Right ventricle myocardium inferior (tissue), 1 donor: ENCODE measurements around the gene MRPS24. TPM values are rescaled to one million over a fixed set of nuclear protein-coding genes. Genes with fewer than 3 reads are reported as not detected.
"Not testable (repeated sequence)": the region's sequence is repeated elsewhere in the genome, so short reads cannot be mapped to it uniquely, and the experiment has no call there.

Source experiments
- ATAC-seq: fragments of 200-7000 bp; cut with Tn5 transposase; one replicate; pipeline ENCODE4 v1.9.1; 2020; ENCODE audit warnings: mild to moderate bottlenecking, moderate library complexity
- DNase-seq: peaks from one replicate; pipeline ENCODE4 v3.0.0; 2021; ENCODE audit errors: missing footprints
- intact Hi-C: fragments of 100-400 bp; cut with DNase I; formaldehyde crosslinking; loops from one replicate; pipeline ENCODE4 v1.11.0; 2022
- total RNA-seq: library from RNA; stranded (reverse); fragmentation: NEBNext Ultra II Directional; extraction: Animal tissue kit (Norgen Biotek cat#: 25700); gene quantifications from one replicate; pipeline ENCODE4 v1.2.1, GENCODE V29; 2021
- donor health status: DM: no; HTN: yes; CAD: no; lungs with severe emphysema.

MRPS24 gene
- total RNA-seq, 1 donor from 2014 or later: 193 TPM

GRCh38 chr7:43849047-43849446 lies 20.3 kb downstream of the MRPS24 start:
- DNase-seq (no peak), ATAC-seq (no peak)
- intact Hi-C loops: no loop called here

GRCh38 chr7:43847496-43847895 lies 21.8 kb downstream of the MRPS24 start:
- no peak for ATAC-seq
- DNase-seq: no peak
- intact Hi-C loops: no loop called here

- ATAC-seq: no peak
- DNase-seq: no peak
- intact Hi-C loops: no loop called here
These were observed 24.7 kb downstream of the MRPS24 start for GRCh38 chr7:43844662-43845061.

GRCh38 chr7:43844257-43844656 lies 25.1 kb downstream of the MRPS24 start:
- DNase-seq (no peak), ATAC-seq (no peak)
- intact Hi-C loops: no loop called here

- DNase-seq: no peak
- intact Hi-C loops: no loop called here
- ATAC-seq: no peak
These were observed 26.0 kb downstream of the MRPS24 start for GRCh38 chr7:43843296-43843695.

- no peak for ATAC-seq
- DNase-seq: no peak
- intact Hi-C loops: loop anchor here (2.0 to 10.0 kb wide), 2 partner anchors 255 to 383 kb away; partner anchors contain the start of gene STK17A
These were observed 31.1 kb downstream of the MRPS24 start for GRCh38 chr7:43838201-43838658.

- DNase-seq (no peak), ATAC-seq (no peak)
- intact Hi-C loops: loop anchor here (10.0 kb wide), 1 partner anchor 380 kb away; no protein-coding TSS in a partner anchor
These were observed 34.7 kb downstream of the MRPS24 start for GRCh38 chr7:43834463-43835251.

- intact Hi-C loops: loop anchor here (10.0 kb wide), 1 partner anchor 376 kb away; no protein-coding TSS in a partner anchor
- DNase-seq, ATAC-seq: not testable (repeated sequence)
These were observed 38.4 kb downstream of the MRPS24 start for GRCh38 chr7:43830917-43831316.

GRCh38 chr7:43825391-43825808 lies 43.9 kb downstream of the MRPS24 start:
- intact Hi-C loops: no loop called here
- DNase-seq: no peak
- no peak for ATAC-seq

GRCh38 chr7:43824963-43825362 lies 44.4 kb downstream of the MRPS24 start:
- DNase-seq (no peak), ATAC-seq (no peak)
- intact Hi-C loops: no loop called here

GRCh38 chr7:43824513-43824912 lies 44.8 kb downstream of the MRPS24 start:
- DNase-seq, ATAC-seq, intact Hi-C loops: not testable (repeated sequence)

- no peak for ATAC-seq
- intact Hi-C loops: no loop called here
These were observed 45.4 kb downstream of the MRPS24 start for GRCh38 chr7:43823941-43824340.

GRCh38 chr7:43823425-43823824 lies 45.9 kb downstream of the MRPS24 start:
- intact Hi-C loops: not testable (repeated sequence)

More at GRCh38 chr7:43823941-43824340, 45.4 kb downstream of the MRPS24 start:
- DNase-seq: no peak

More at GRCh38 chr7:43823425-43823824, 45.9 kb downstream of the MRPS24 start:
- not testable (repeated sequence) for DNase-seq, ATAC-seq

Other genes starting within 250 kb of the MRPS24 start
- 66.7 TPM for gene COA1, start 140.0 kb downstream of the MRPS24 start, total RNA-seq
- 45.7 TPM for gene BLVRA, start 110.8 kb downstream of the MRPS24 start, total RNA-seq
- 44.4 TPM for gene URGCP, start 37.1 kb upstream of the MRPS24 start, total RNA-seq
- 51.2 TPM for gene UBE2D4, start 56.9 kb upstream of the MRPS24 start, total RNA-seq
- gene SPDYE1, start 128.4 kb upstream of the MRPS24 start, total RNA-seq: not detected
- gene DBNL, start 175.2 kb upstream of the MRPS24 start, total RNA-seq: 36.0 TPM
- 1,123 TPM for gene PGAM2, start 196.1 kb upstream of the MRPS24 start, total RNA-seq
- gene POLM, start 213.0 kb upstream of the MRPS24 start, total RNA-seq: 16.1 TPM
- gene AEBP1, start 234.8 kb upstream of the MRPS24 start, total RNA-seq: 13.6 TPM